Neural crest cell (in vitro differentiated cells): ENCODE results near the gene SPAG5. TPM values are rescaled to one million over a fixed set of nuclear protein-coding genes. Genes with fewer than 3 reads are reported as not detected.
"Not testable (repeated sequence)": the region's sequence is repeated elsewhere in the genome, so short reads cannot be mapped to it uniquely, and the experiment has no call there.

ENCODE experiments used
- DNase-seq: peaks from one replicate; pipeline ENCODE4 v3.0.0; 2021; ENCODE audit warnings: low read depth, mixed read lengths, low spot score
- H3K27ac Mint-ChIP-seq: one replicate; pipeline ENCODE4 v1.8.0; 2021; ENCODE audit warnings: mild to moderate bottlenecking, mixed read lengths; ENCODE audit not compliant: unreplicated experiment
- H3K27me3 Mint-ChIP-seq: 2 replicates; pipeline ENCODE4 v1.8.0; 2021; ENCODE audit warnings: low read depth, mild to moderate bottlenecking, mixed read lengths
- H3K36me3 Mint-ChIP-seq: 2 replicates; pipeline ENCODE4 v1.8.0; 2021; ENCODE audit warnings: low read depth, mild to moderate bottlenecking, mixed read lengths
- H3K4me1 Mint-ChIP-seq: 2 replicates; pipeline ENCODE4 v1.8.0; 2021; ENCODE audit warnings: mixed read lengths
- H3K4me3 Mint-ChIP-seq: one replicate; pipeline ENCODE4 v1.8.0; 2021; ENCODE audit warnings: mild to moderate bottlenecking, mixed read lengths
- H3K9me3 Mint-ChIP-seq: 2 replicates; pipeline ENCODE4 v1.8.0; 2021; ENCODE audit warnings: mixed read lengths
- total RNA-seq: library from RNA; stranded (reverse); gene quantifications from 2 replicates; pipeline ENCODE4 v1.2.1, GENCODE V29; 2021
- TF ChIP-seq, protein P1 (sequence below): fragments of 200-600 bp; sonication (generic); conservative IDR thresholded peaks from 2 replicates; pipeline ENCODE4 v1.5.0; 2021; ENCODE audit warnings: antibody characterized with exemption, mild to moderate bottlenecking

The SPAG5 gene
- total RNA-seq, 1 donor from 2014 or later, result 151 TPM

DNA sequence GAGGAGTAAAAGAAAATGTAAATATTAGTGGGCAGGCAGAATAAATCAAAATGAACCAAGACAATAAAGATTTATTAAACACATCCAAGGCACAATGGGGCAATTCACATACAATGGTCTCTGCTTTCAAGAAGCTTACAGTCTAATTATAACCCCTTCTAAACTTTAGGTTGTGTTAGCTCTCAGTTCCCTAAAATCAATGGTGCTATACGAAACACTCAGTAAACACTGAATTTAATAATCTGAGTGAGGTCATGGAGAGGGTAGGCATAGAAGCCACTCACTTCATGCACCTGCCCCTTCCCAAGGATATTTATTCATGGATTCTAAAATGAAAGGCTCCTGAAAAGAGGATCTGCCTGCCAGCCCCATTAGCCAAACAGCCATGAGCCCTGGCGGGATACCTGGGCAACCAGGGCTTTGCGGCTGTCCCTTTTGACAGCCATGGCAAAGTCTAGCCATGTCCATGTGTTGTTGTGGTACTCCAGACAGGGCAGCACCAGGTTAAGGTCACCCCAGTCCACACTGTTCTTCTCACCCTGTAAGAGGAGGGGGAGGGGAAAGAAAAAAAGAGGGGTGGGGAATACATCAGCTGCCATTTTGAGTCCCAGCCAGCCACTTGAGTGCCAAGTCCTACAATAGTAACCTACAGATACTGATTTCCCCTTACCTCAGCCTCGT, 16.6 kb upstream of the SPAG5 start:
- Mint-ChIP-seq H3K36me3 (peaks cover 25% of the 10 kb centered on the region), H3K27ac (no peak overlapping the region), H3K4me3 (no peak overlapping the region), H3K9me3 (no peaks in the 10 kb centered on the region), H3K27me3 (no peaks in the 10 kb centered on the region), H3K4me1 (peaks cover 5% of the 10 kb centered on the region)
- TF ChIP-seq, protein P1, sequence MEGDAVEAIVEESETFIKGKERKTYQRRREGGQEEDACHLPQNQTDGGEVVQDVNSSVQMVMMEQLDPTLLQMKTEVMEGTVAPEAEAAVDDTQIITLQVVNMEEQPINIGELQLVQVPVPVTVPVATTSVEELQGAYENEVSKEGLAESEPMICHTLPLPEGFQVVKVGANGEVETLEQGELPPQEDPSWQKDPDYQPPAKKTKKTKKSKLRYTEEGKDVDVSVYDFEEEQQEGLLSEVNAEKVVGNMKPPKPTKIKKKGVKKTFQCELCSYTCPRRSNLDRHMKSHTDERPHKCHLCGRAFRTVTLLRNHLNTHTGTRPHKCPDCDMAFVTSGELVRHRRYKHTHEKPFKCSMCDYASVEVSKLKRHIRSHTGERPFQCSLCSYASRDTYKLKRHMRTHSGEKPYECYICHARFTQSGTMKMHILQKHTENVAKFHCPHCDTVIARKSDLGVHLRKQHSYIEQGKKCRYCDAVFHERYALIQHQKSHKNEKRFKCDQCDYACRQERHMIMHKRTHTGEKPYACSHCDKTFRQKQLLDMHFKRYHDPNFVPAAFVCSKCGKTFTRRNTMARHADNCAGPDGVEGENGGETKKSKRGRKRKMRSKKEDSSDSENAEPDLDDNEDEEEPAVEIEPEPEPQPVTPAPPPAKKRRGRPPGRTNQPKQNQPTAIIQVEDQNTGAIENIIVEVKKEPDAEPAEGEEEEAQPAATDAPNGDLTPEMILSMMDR, result no peak
- no peak for DNase-seq

DNA sequence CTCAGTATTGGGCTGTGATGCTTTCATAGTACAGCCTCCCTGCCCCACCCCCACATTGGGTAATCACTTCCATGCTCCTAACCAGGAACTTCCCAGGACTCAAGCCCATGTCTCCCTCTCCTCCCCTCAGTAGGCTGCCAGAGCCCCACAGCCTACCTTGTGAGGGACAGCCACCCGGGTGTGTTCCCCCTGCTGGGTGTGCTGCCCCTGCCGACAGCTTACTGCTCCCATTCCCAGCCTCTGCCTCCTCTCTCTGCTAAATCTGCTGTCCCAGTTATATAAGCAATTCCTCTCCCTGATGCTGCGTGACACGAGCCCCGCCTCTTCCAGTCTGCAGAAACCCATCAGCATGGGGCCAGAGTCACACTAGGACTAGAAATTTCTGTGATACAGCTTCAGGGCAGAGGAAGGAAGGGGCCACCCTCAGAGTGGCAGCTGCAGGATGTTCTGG, 15.1 kb upstream of the SPAG5 start, which contains the start of gene RSKR:
Gene RSKR, minus strand, starts transcription at position 255 of the 451 bp plus-strand sequence. Its CDS starts 24 bp downstream, at position 231.
- Mint-ChIP-seq H3K27me3 (no peaks in the 10 kb centered on the region), H3K4me1 (peaks cover 5% of the 10 kb centered on the region), H3K9me3 (no peaks in the 10 kb centered on the region), H3K4me3 (peak within 1 kb of the TSS; percentile 21), H3K27ac (no peak within 1 kb of the TSS), H3K36me3 (peaks cover 22% of the 10 kb centered on the region)
- TF ChIP-seq, protein P1, result no peak
- no peak for DNase-seq

DNA sequence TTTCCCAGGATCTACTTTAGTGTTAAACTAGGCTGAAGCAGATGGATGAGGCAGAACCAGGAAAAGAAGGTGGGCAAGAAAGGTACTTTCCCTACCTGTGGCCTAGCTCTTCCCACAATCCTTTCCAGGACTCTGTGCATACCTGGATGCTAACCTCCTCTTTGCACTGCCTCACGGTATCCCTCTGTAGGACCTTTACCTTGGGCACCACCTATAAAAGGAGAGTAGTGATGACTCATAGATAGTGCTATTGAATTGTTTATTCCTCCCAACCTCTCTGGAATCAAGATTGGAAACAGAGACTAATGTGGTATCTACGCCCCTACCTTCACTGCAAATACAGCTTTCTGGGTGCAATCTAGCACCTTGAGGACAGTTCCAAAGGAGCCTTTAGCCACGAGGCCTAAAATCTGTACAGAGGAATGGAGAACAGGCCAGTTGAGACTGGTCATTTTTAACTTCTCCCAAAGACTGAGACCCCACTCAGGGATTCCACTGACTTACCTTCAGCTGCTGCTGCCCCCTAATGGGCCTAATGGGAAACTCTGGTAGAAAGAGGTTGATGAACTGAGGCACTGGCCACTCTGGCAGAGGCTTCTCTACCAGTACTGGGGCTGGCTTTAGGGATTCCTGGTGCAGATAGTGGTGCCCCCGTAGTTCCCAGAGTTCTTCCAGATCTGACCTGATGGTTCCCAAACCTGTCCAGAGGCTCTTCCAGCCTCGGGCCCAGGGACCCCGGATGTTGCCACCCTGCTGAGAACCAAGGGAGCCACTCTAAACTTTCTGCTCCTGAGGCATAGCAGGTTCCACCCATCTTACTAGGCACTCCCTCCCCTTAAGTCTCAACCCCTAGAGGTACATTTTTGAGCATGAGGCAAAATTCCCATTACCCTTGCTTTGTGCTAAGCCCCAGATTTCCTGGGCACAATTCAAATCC, 14.4 kb upstream of the SPAG5 start:
- peaks cover 18% of the 10 kb centered on the region for H3K36me3 Mint-ChIP-seq
- H3K9me3 Mint-ChIP-seq, result no peaks in the 10 kb centered on the region
- H3K27ac Mint-ChIP-seq, result no peak overlapping the region
- H3K4me3 Mint-ChIP-seq, result peak overlapping the region; percentile 21
- H3K4me1 Mint-ChIP-seq, result peaks cover 5% of the 10 kb centered on the region
- TF ChIP-seq, protein P1, result peak; percentile 74
- no peaks in the 10 kb centered on the region for H3K27me3 Mint-ChIP-seq
- DNase-seq, result peak; percentile 36

DNA sequence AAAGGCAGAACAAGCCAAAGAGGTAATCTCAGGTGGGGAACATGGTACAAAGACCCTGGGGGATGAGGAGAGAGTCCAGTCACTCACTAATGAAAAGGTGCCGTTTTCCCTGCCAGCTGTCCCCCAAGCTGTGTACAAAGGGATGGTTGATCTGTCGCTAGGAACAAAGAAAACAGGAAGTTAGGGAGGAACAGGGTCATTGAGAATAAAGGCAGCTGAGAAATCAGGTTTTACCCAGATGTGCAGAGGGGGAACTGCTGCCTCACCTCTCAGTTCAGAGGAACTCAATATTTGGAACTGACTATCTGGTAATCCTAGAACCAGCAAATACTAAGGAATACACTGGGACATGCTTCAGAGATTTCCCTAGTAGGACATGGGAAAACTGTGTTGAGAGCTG, 13.7 kb upstream of the SPAG5 start:
- TF ChIP-seq, protein P1, result no peak
- H3K27ac Mint-ChIP-seq, result no peak overlapping the region
- H3K4me3 Mint-ChIP-seq, result no peak overlapping the region
- peaks cover 5% of the 10 kb centered on the region for H3K4me1 Mint-ChIP-seq
- H3K27me3 Mint-ChIP-seq, result no peaks in the 10 kb centered on the region
- DNase-seq, result no peak
- H3K36me3 Mint-ChIP-seq, result peaks cover 18% of the 10 kb centered on the region
- no peaks in the 10 kb centered on the region for H3K9me3 Mint-ChIP-seq

DNA sequence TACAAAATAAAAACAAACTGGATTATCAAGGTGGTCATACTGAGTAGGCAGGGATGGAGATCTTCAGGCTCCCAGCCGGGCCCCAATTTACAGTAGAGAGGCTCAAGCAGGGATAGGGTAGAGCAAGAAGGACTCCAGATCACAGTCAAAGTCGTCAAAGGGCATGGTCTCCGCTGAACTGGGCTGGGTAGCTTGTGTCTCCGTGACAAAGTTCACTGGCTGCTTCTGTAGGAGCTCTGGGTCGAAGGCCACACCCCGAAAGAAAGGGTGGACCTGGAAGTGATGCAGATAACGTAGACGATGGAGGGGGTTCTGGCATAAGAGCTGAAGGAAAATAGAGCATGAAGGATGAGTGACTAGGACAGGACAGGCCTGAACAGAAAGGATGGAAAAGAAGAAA, 11.6 kb upstream of the SPAG5 start:
- no peak for DNase-seq
- H3K27me3 Mint-ChIP-seq, result no peaks in the 10 kb centered on the region
- peak overlapping the region; percentile 74 for H3K27ac Mint-ChIP-seq
- no peaks in the 10 kb centered on the region for H3K9me3 Mint-ChIP-seq
- H3K4me3 Mint-ChIP-seq, result no peak overlapping the region
- peaks cover 5% of the 10 kb centered on the region for H3K4me1 Mint-ChIP-seq
- TF ChIP-seq, protein P1, result no peak
- H3K36me3 Mint-ChIP-seq, result peaks cover 14% of the 10 kb centered on the region

DNA sequence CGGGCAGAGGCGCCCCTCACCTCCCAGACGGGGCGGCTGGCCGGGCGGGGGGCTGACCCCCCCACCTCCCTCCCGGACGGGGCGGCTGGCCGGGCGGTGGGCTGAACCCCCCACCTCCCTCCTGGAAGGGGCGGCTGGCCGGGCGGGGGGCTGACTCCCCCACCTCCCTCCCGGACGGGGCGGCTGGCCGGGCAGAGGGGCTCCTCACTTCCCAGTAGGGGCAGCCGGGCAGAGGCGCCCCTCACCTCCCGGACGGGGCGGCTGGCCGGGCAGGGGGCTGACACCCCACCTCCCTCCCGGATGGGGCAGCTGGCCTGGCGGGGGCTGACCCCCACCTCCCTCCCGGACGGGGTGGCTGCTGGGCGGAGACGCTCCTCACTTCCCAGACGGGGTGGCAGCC, 5.2 kb upstream of the SPAG5 start:
- H3K9me3 Mint-ChIP-seq, H3K27me3 Mint-ChIP-seq, H3K36me3 Mint-ChIP-seq, H3K27ac Mint-ChIP-seq, DNase-seq, H3K4me3 Mint-ChIP-seq: not testable (repeated sequence)
- peaks cover 14% of the 10 kb centered on the region for H3K4me1 Mint-ChIP-seq
